Endothelial cell of umbilical vein (primary cell): Measurements from ENCODE around the gene LAMC1. TPM values are rescaled to one million over a fixed set of nuclear protein-coding genes. Genes with fewer than 3 reads are reported as not detected.

Source experiments
- BruUV-seq: library from RNA; stranded (reverse); fragments of 400-500 nt; replicated peaks from 2 replicates; lab custom pipeline; 2021; lab: Mats Ljungman, UMichigan
- CTCF ChIA-PET: fragments of 300-600, 350-600 bp; sonication (Branson Sonifier 250); formaldehyde crosslinking; loops from one replicate; lab custom pipeline; 2021; ENCODE audit warnings: antibody characterized with exemption, inconsistent platforms; lab: Charles Lee
- POLR2A ChIA-PET: fragments of 300-600, 350-600 bp; sonication (Branson Sonifier 250); formaldehyde crosslinking; loops from one replicate; lab custom pipeline; 2021; ENCODE audit warnings: antibody characterized with exemption, inconsistent platforms; lab: Charles Lee
- DNase-seq: peaks from one replicate; pipeline ENCODE4 v3.0.0-alpha.2; 2011; ENCODE audit warnings: low read depth, low spot score
- FAIRE-seq: peaks from 2 replicates; lab custom pipeline; 2011; peaks lifted over from hg19 to GRCh38; lab: Jason Lieb, UNC
- H2AFZ ChIP-seq: 2 replicates; pipeline ENCODE4 v1.6.0; 2012; ENCODE audit warnings: low read depth, low read length, control low read depth, inconsistent platforms
- H3K27ac ChIP-seq: 2 replicates; pipeline ENCODE4 v1.5.1; 2011; ENCODE audit warnings: low read depth, mild to moderate bottlenecking, control low read depth, low read length, moderate library complexity; ENCODE audit not compliant: insufficient read depth
- H3K27me3 ChIP-seq, 2 experiments: 2 replicates each; pipeline versions ENCODE4 v1.6.0 to v1.6.1; 2011; ENCODE audit warnings: low read length in 2 of 2, mixed read lengths in 1 of 2; ENCODE audit not compliant: control insufficient read depth in 2 of 2, insufficient read depth in 2 of 2
- H3K36me3 ChIP-seq, 2 experiments: 2 replicates in 1 of 2; 3 replicates in 1 of 2; pipeline ENCODE4 v1.5.1; 2011; ENCODE audit warnings: low read length in 2 of 2, mild to moderate bottlenecking in 1 of 2, moderate library complexity in 1 of 2; ENCODE audit not compliant: control insufficient read depth in 2 of 2, insufficient read depth in 2 of 2; ENCODE audit errors: extremely low read depth in 1 of 2
- H3K4me1 ChIP-seq: 3 replicates; pipeline ENCODE4 v1.5.1; 2011; ENCODE audit warnings: mild to moderate bottlenecking, low read length; ENCODE audit not compliant: control insufficient read depth, insufficient read depth; ENCODE audit errors: extremely low read depth
- H3K4me2 ChIP-seq: 2 replicates; pipeline ENCODE4 v1.6.1; 2011; ENCODE audit warnings: low read length, control low read depth, mixed read lengths; ENCODE audit not compliant: insufficient read depth
- H3K4me3 ChIP-seq, 3 experiments: fragments of 200-600 bp in 1 of 3; sonication (generic), shearing (Covaris generic) in 1 of 3; replicated peaks in 1 of 3; 2 replicates each; pipeline ENCODE4 v1.5.1; 2011 to 2016; ENCODE audit warnings: control low read depth in 3 of 3, low read length in 3 of 3, mild to moderate bottlenecking in 2 of 3, inconsistent platforms in 1 of 3, low read depth in 1 of 3, moderate library complexity in 1 of 3; ENCODE audit not compliant: insufficient read depth in 1 of 3
- H3K79me2 ChIP-seq: 2 replicates; pipeline ENCODE4 v1.6.0; 2012; ENCODE audit warnings: low read length, inconsistent platforms; ENCODE audit not compliant: control insufficient read depth, insufficient read depth
- H3K9ac ChIP-seq: replicated peaks from 2 replicates; pipeline ENCODE3; 2011; ENCODE audit warnings: low read length, control low read depth; ENCODE audit not compliant: insufficient read depth; ENCODE audit errors: extremely low read depth
- H3K9me1 ChIP-seq: replicated peaks from 3 replicates; pipeline ENCODE4 v1.6.0; 2011; ENCODE audit warnings: mild to moderate bottlenecking, low read length; ENCODE audit not compliant: control insufficient read depth, insufficient read depth; ENCODE audit errors: extremely low read depth
- H3K9me3 ChIP-seq: replicated peaks from 2 replicates; pipeline ENCODE4 v1.5.1; 2012; ENCODE audit warnings: low read length, inconsistent platforms; ENCODE audit not compliant: control insufficient read depth, insufficient read depth
- H4K20me1 ChIP-seq: replicated peaks from 2 replicates; pipeline ENCODE3; 2011; ENCODE audit warnings: mild to moderate bottlenecking, low read length; ENCODE audit not compliant: control insufficient read depth, insufficient read depth; ENCODE audit errors: extremely low read depth
- EZH2 ChIP-seq: IDR thresholded peaks from 2 replicates; pipeline ENCODE4 v1.6.1; 2012; ENCODE audit warnings: borderline replicate concordance, low read depth, mild to moderate bottlenecking, moderate library complexity, low read length, inconsistent platforms; ENCODE audit not compliant: severe bottlenecking
- GATA2 ChIP-seq: IDR thresholded peaks from 2 replicates; pipeline ENCODE4 v1.7.0; 2011; ENCODE audit warnings: low read depth, mild to moderate bottlenecking, moderate library complexity, mixed read lengths, low read length; ENCODE audit not compliant: insufficient read length, insufficient read depth
- JUN ChIP-seq: IDR thresholded peaks from 2 replicates; pipeline ENCODE4 v1.6.1; 2011; ENCODE audit warnings: borderline replicate concordance, low read depth; ENCODE audit not compliant: insufficient read length, insufficient read depth
- MYC ChIP-seq: IDR thresholded peaks from one replicate; pipeline ENCODE4 v1.6.1; 2011; ENCODE audit warnings: mild to moderate bottlenecking, low read depth, low read length
- POLR2AphosphoS5 ChIP-seq: IDR thresholded peaks from 2 replicates; pipeline ENCODE4 v1.6.1; 2012; ENCODE audit warnings: low read depth, mild to moderate bottlenecking, control low read depth, low read length, moderate library complexity; ENCODE audit not compliant: insufficient read depth
- dilution Hi-C: fragments of 300-500 bp; cut with MboI; formaldehyde crosslinking; loops from one replicate; pipeline ENCODE4 v1.15.0; 2019; ENCODE audit warnings: low sequenced_read_pairs; ENCODE audit not compliant: extremely low pct_ligation_motif_present
- intact Hi-C: fragments of 100-400 bp; cut with micrococcal nuclease; formaldehyde crosslinking; loops from one replicate; pipeline ENCODE4 v1.10.0; 2022
- polyA plus RNA-seq, 4 experiments: library from polyadenylated mRNA; depleted of rRNA in 3 of 4; stranded (reverse) in 3 of 4; unstranded in 1 of 4; fragments of >200 nt; gene quantifications; 2 replicates each; pipeline versions ENCODE4 v1.2.1 to v1.2.3, GENCODE V29; 2011 to 2012; ENCODE audit warnings: missing spikeins in 1 of 4
- total RNA-seq: library from RNA; stranded (reverse); gene quantifications from 2 replicates; pipeline ENCODE4 v1.2.3, GENCODE V29; 2021
- TF ChIP-seq, protein P1 (sequence below), 2 donors: IDR thresholded peaks; 1 replicate in 1 of 2; 2 replicates in 1 of 2; pipeline ENCODE4 v1.5.1; 2011; ENCODE audit warnings: low read length in 2 of 2, mild to moderate bottlenecking in 2 of 2, moderate library complexity in 2 of 2, control low read depth in 1 of 2, inconsistent platforms in 1 of 2, low read depth in 1 of 2; ENCODE audit not compliant: insufficient read depth in 1 of 2; ENCODE audit errors: extremely low read depth in 1 of 2
- TF ChIP-seq, protein P2 (sequence below): IDR thresholded peaks from 2 replicates; pipeline ENCODE4 v1.6.1; 2011; ENCODE audit not compliant: insufficient read depth, insufficient read length

Gene LAMC1
- total and polyA plus RNA-seq, 2 donors (not counting 3 experiments of a cell fraction or from before 2014, with no cell fraction given) = 92.5 to 216 TPM

GRCh38 chr1:182977480-182977879 lies 45.7 kb upstream of the LAMC1 start:
- dilution Hi-C loops (no loop called here), intact Hi-C loops (no loop called here)
- no peak overlapping the region for H2AFZ ChIP-seq
- no peak for DNase-seq
- TF ChIP-seq MYC = no peak
- TF ChIP-seq, protein P1, sequence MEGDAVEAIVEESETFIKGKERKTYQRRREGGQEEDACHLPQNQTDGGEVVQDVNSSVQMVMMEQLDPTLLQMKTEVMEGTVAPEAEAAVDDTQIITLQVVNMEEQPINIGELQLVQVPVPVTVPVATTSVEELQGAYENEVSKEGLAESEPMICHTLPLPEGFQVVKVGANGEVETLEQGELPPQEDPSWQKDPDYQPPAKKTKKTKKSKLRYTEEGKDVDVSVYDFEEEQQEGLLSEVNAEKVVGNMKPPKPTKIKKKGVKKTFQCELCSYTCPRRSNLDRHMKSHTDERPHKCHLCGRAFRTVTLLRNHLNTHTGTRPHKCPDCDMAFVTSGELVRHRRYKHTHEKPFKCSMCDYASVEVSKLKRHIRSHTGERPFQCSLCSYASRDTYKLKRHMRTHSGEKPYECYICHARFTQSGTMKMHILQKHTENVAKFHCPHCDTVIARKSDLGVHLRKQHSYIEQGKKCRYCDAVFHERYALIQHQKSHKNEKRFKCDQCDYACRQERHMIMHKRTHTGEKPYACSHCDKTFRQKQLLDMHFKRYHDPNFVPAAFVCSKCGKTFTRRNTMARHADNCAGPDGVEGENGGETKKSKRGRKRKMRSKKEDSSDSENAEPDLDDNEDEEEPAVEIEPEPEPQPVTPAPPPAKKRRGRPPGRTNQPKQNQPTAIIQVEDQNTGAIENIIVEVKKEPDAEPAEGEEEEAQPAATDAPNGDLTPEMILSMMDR (IDR thresholded peaks at IDR 0.05; ENCODE audit: extremely low read depth in 1 of 2, insufficient read depth in 1 of 2, low read depth in 1 of 2, low read length in 2 of 2) = no peak
- no peak for TF ChIP-seq POLR2AphosphoS5
- TF ChIP-seq JUN = no peak
- ChIA-PET CTCF (interaction anchor here (1.9 kb wide), 1 partner anchor 15 kb away, joined by 5 read pairs; no protein-coding TSS in a partner anchor), POLR2A (interaction anchor here (0.5 kb wide), 1 partner anchor 31 kb away, joined by 3 read pairs; no protein-coding TSS in a partner anchor)
- BruUV-seq = no TSS peak
- H4K20me1 ChIP-seq = no peaks in the 10 kb centered on the region
- H3K4me2 ChIP-seq = no peak overlapping the region
- H3K4me3 ChIP-seq = no peak overlapping the region
- no peaks in the 10 kb centered on the region for H3K36me3 ChIP-seq
- H3K9ac ChIP-seq = no peak overlapping the region
- no peaks in the 10 kb centered on the region for H3K27me3 ChIP-seq
- no peaks in the 10 kb centered on the region for H3K9me1 ChIP-seq
- no peaks in the 10 kb centered on the region for H3K9me3 ChIP-seq
- H3K79me2 ChIP-seq = no peaks in the 10 kb centered on the region
- H3K27ac ChIP-seq = no peak overlapping the region
- FAIRE-seq = no peak
- no peaks in the 10 kb centered on the region for H3K4me1 ChIP-seq

DNA sequence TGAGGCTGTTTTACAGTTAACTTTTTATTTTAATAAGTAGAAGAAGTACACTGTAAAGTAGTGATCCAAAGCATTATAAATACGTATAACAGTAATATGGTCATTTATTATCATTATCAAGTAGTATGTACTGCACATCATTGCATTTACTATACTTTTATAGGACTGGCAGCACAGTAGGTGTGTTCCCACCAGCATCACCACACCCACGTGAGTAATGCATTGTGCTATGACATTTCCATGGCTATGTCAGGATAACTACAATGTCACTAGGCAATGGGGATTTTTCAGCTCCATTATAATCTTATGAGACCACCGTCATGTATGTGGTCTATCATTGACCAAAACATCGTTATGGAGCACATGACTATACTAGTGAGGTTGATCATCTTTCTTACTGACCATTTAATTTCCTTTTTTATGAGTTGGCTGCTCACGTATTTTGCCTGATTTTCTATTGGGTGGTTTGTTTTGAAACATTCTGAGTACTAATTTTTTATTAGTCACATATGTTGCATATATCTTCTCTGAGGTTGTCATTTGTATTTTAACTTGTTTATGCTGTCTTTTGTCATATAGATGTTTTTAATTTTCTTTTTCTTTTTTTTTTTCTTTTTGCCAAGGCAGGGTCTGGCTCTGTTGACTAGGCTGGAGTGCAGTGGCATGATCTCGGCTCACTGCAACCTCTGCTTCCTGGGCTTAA lies 44.9 kb upstream of the LAMC1 start:
- Histone ChIP-seq H3K9me3 (no peaks in the 10 kb centered on the region), H3K27ac (no peak overlapping the region), H3K9ac (no peak overlapping the region), H2AFZ (no peak overlapping the region), H3K4me2 (no peak overlapping the region), H4K20me1 (no peaks in the 10 kb centered on the region), H3K9me1 (no peaks in the 10 kb centered on the region), H3K27me3 (no peaks in the 10 kb centered on the region), H3K79me2 (no peaks in the 10 kb centered on the region), H3K4me1 (no peaks in the 10 kb centered on the region), H3K4me3 (no peak overlapping the region), H3K36me3 (no peaks in the 10 kb centered on the region)
- TF ChIP-seq JUN (no peak), GATA2 (no peak), MYC (no peak), EZH2 (no peak)
- TF ChIP-seq, protein P2, sequence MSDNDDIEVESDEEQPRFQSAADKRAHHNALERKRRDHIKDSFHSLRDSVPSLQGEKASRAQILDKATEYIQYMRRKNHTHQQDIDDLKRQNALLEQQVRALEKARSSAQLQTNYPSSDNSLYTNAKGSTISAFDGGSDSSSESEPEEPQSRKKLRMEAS = no peak
- TF ChIP-seq, protein P1 (IDR thresholded peaks at IDR 0.05; ENCODE audit: extremely low read depth in 1 of 2, insufficient read depth in 1 of 2, low read depth in 1 of 2, low read length in 2 of 2) = no peak
- DNase-seq = no peak
- BruUV-seq = no TSS peak
- dilution Hi-C loops (no loop called here), intact Hi-C loops (no loop called here)
- POLR2A ChIA-PET = interaction anchor here (0.5 kb wide), 1 partner anchor 30 kb away, joined by 3 read pairs; no protein-coding TSS in a partner anchor
- CTCF ChIA-PET = interaction anchor here (1.5 to 1.9 kb wide), 2 partner anchors 13 to 15 kb away, joined by 3 to 5 read pairs; no protein-coding TSS in a partner anchor
- FAIRE-seq = no peak
